ENCODE data around the gene ARAP1. TPM values are rescaled to one million over a fixed set of nuclear protein-coding genes. Genes with fewer than 3 reads are reported as not detected.

ARAP1 gene
- total RNA-seq, 1 donor from 2014 or later: 106 TPM

GRCh38 chr11:72657411-72658100, 94.7 kb downstream of the ARAP1 start:
- DNase-seq: no peak

GRCh38 chr11:72655896-72656464, 96.2 kb downstream of the ARAP1 start:
- DNase-seq: no peak

GRCh38 chr11:72655014-72655413, 97.2 kb downstream of the ARAP1 start:
- no peak for DNase-seq

- no peak for DNase-seq
These were observed 98.6 kb downstream of the ARAP1 start for GRCh38 chr11:72653649-72654048.

GRCh38 chr11:72652873-72653630, 99.2 kb downstream of the ARAP1 start:
- no peak for DNase-seq

- DNase-seq: no peak
These were observed 100.1 kb downstream of the ARAP1 start for GRCh38 chr11:72652133-72652532.

- no peak for DNase-seq
These were observed 102.8 kb downstream of the ARAP1 start for GRCh38 chr11:72649215-72649976.

- DNase-seq: no peak
These were observed 103.6 kb downstream of the ARAP1 start for GRCh38 chr11:72648384-72649136.

GRCh38 chr11:72647882-72648281, 104.3 kb downstream of the ARAP1 start:
- DNase-seq: no peak

GRCh38 chr11:72646472-72646871, 105.7 kb downstream of the ARAP1 start:
- no peak for DNase-seq

GRCh38 chr11:72646024-72646423, 106.2 kb downstream of the ARAP1 start:
- no peak for DNase-seq

GRCh38 chr11:72643547-72643946, 108.7 kb downstream of the ARAP1 start:
- no peak for DNase-seq

GRCh38 chr11:72642884-72643522, 109.2 kb downstream of the ARAP1 start:
- peak; percentile 66 for DNase-seq

- DNase-seq: peak; percentile 33
These were observed 109.9 kb downstream of the ARAP1 start for GRCh38 chr11:72642043-72642883.

GRCh38 chr11:72641522-72642042, 110.6 kb downstream of the ARAP1 start:
- no peak for DNase-seq

GRCh38 chr11:72639502-72640375, 112.5 kb downstream of the ARAP1 start:
- DNase-seq: no peak

GRCh38 chr11:72637926-72638325, 114.3 kb downstream of the ARAP1 start:
- peak; percentile 32 for DNase-seq

- no peak for DNase-seq
These were observed 115.0 kb downstream of the ARAP1 start for GRCh38 chr11:72637198-72637597.

GRCh38 chr11:72636376-72636775, 115.8 kb downstream of the ARAP1 start:
- DNase-seq: no peak
